PC-3 (cell line): ENCODE results near the gene LIPA. TPM values are rescaled to one million over a fixed set of nuclear protein-coding genes. Genes with fewer than 3 reads are reported as not detected.
A peak's percentile ranks its signal among the peaks of the same experiment; 100 is the strongest.

Source experiments
- ATAC-seq: fragments of 200-7000 bp; cut with Tn5 transposase; 2 replicates; pipeline ENCODE4 v1.9.1; 2020; ENCODE audit warnings: mild to moderate bottlenecking, moderate library complexity
- BruUV-seq: library from RNA; stranded (reverse); fragments of 400-500 nt; replicated peaks from 2 replicates; lab custom pipeline; 2021; lab: Mats Ljungman, UMichigan
- CTCF ChIA-PET: fragments of 300-600 bp; sonication (Branson Sonifier 250); formaldehyde crosslinking; loops from one replicate; lab custom pipeline; 2022; ENCODE audit warnings: antibody characterized with exemption; lab: Charles Lee
- POLR2A ChIA-PET: fragments of 300-600 bp; sonication (Branson Sonifier 250); formaldehyde crosslinking; loops from one replicate; lab custom pipeline; 2022; ENCODE audit warnings: antibody characterized with exemption; ENCODE audit not compliant: unreplicated experiment; lab: Charles Lee
- DNase-seq: peaks from one replicate; pipeline ENCODE4 v3.0.0-alpha.2; 2015
- H2AFZ ChIP-seq: fragments of 300-600 bp; sonication (generic); 2 replicates; pipeline ENCODE4 v1.6.0; 2016; ENCODE audit warnings: antibody characterized with exemption, low read length
- H3F3A ChIP-seq: fragments of 300-600 bp; sonication (generic); one replicate; pipeline ENCODE4 v1.6.0; 2017; ENCODE audit warnings: antibody characterized with exemption, low read length, control low read depth, mild to moderate bottlenecking; ENCODE audit not compliant: unreplicated experiment
- H3K27ac ChIP-seq: fragments of 300-600 bp; sonication (generic); 2 replicates; pipeline ENCODE4 v1.5.1; 2016; ENCODE audit warnings: mild to moderate bottlenecking, low read length
- H3K27me3 ChIP-seq: fragments of 300-600 bp; sonication (generic); 2 replicates; pipeline ENCODE4 v1.6.1; 2016; ENCODE audit warnings: low read length, mixed read lengths
- H3K36me3 ChIP-seq: fragments of 300-600 bp; sonication (generic); 2 replicates; pipeline ENCODE4 v1.6.1; 2016; ENCODE audit warnings: low read depth, mixed run types, low read length, mixed read lengths
- H3K4me1 ChIP-seq: fragments of 300-600 bp; sonication (generic); 2 replicates; pipeline ENCODE4 v1.5.1; 2016; ENCODE audit warnings: low read length; ENCODE audit not compliant: insufficient read depth
- H3K4me2 ChIP-seq: fragments of 300-600 bp; sonication (generic); 2 replicates; pipeline ENCODE4 v1.6.0; 2016; ENCODE audit warnings: low read length
- H3K4me3 ChIP-seq: fragments of 300-600 bp; sonication (generic); 2 replicates; pipeline ENCODE4 v1.5.1; 2016; ENCODE audit warnings: mild to moderate bottlenecking, low read length, mixed read lengths
- H3K79me2 ChIP-seq: fragments of 300-600 bp; sonication (generic); 2 replicates; pipeline ENCODE4 v1.6.1; 2017; ENCODE audit warnings: low read length, mixed read lengths
- H3K9ac ChIP-seq: fragments of 300-600 bp; sonication (generic); 2 replicates; pipeline ENCODE4 v1.6.0; 2016; ENCODE audit warnings: mild to moderate bottlenecking, low read length
- H3K9me2 ChIP-seq: fragments of 300-600 bp; sonication (generic); replicated peaks from 2 replicates; pipeline ENCODE4 v1.6.1; 2016; ENCODE audit warnings: mixed run types, low read length, mixed read lengths
- H3K9me3 ChIP-seq: fragments of 300-600 bp; sonication (generic); 2 replicates; pipeline ENCODE4 v1.6.1; 2016; ENCODE audit warnings: low read length, mixed read lengths
- H4K20me1 ChIP-seq: fragments of 300-600 bp; sonication (generic); 2 replicates; pipeline ENCODE4 v1.6.1; 2016; ENCODE audit warnings: low read length, mixed read lengths
- CTCF ChIP-seq: fragments of 300-600 bp; sonication (generic); conservative IDR thresholded peaks from 2 replicates; pipeline ENCODE4 v1.5.1; 2017; ENCODE audit warnings: antibody characterized with exemption, low read depth, mild to moderate bottlenecking, low read length
- EZH2 ChIP-seq: fragments of 300-600 bp; sonication (generic); IDR thresholded peaks from one replicate; pipeline ENCODE4 v1.6.1; 2017; ENCODE audit warnings: antibody characterized with exemption, mild to moderate bottlenecking, low read length; ENCODE audit not compliant: unreplicated experiment
- EZH2phosphoT487 ChIP-seq: fragments of 300-600 bp; sonication (generic); IDR thresholded peaks from 2 replicates; pipeline ENCODE4 v1.6.1; 2018; ENCODE audit warnings: mild to moderate bottlenecking, antibody characterized with exemption, low read length, borderline replicate concordance
- intact Hi-C: fragments of 100-400 bp; cut with micrococcal nuclease; formaldehyde crosslinking; loops from 2 replicates; pipeline ENCODE4 v1.9.0; 2023
- total RNA-seq: library from RNA; depleted of rRNA; stranded (reverse); fragments of >200 nt; gene quantifications from 2 replicates; pipeline ENCODE4 v1.2.3, GENCODE V29; 2014

The LIPA gene
- total RNA-seq, 1 experiment from 2014 or later = 55.7 TPM

- Histone ChIP-seq H3K4me1 (peaks cover 85% of the 10 kb centered on the region), H3K9me2 (no peaks in the 10 kb centered on the region), H3K79me2 (peaks cover under 1% of the 10 kb centered on the region; the same call in 1 of the 2 replicates), H3K27ac (peak overlapping the region; percentile 96), H3K4me2 (peak overlapping the region; percentile 62), H3K9me3 (no peaks in the 10 kb centered on the region), H2AFZ (no peak overlapping the region), H3F3A (peaks cover 12% of the 10 kb centered on the region), H4K20me1 (no peaks in the 10 kb centered on the region), H3K9ac (peak overlapping the region; percentile 68), H3K27me3 (no peaks in the 10 kb centered on the region), H3K4me3 (no peak overlapping the region), H3K36me3 (no peaks in the 10 kb centered on the region)
- no TSS peak for BruUV-seq
- peak; percentile 88 for DNase-seq
- ChIA-PET POLR2A (interaction anchor here (0.5 kb wide), 1 partner anchor 22 kb away, joined by 4 read pairs; the partner anchor contains the start of gene IFIT2), CTCF (no interaction called here)
- intact Hi-C loops = loop anchor here (5.0 kb wide), 1 partner anchor 73 kb away; no protein-coding TSS in a partner anchor
- no peak for TF ChIP-seq EZH2phosphoT487
- TF ChIP-seq EZH2 = no peak
- no peak for TF ChIP-seq CTCF
- ATAC-seq = peak; percentile 15; the same call in 1 of the 2 replicates
Observed at GRCh38 chr10:89279421-89279869, 27.9 kb upstream of the LIPA start.

GRCh38 chr10:89278900-89279392 is 27.4 kb upstream of the LIPA start:
- Histone ChIP-seq H3K27ac (peak overlapping the region; percentile 96), H3F3A (peaks cover 9% of the 10 kb centered on the region), H3K9me2 (no peaks in the 10 kb centered on the region), H3K9ac (peak overlapping the region; percentile 68), H3K79me2 (no peaks in the 10 kb centered on the region), H3K9me3 (no peaks in the 10 kb centered on the region), H3K4me1 (peaks cover 80% of the 10 kb centered on the region), H3K36me3 (no peaks in the 10 kb centered on the region), H3K4me3 (no peak overlapping the region), H3K27me3 (no peaks in the 10 kb centered on the region), H2AFZ (no peak overlapping the region), H4K20me1 (no peaks in the 10 kb centered on the region), H3K4me2 (peak overlapping the region; percentile 62)
- CTCF ChIA-PET = no interaction called here
- no peak for TF ChIP-seq EZH2
- no peak for TF ChIP-seq CTCF
- no peak for TF ChIP-seq EZH2phosphoT487
- BruUV-seq = no TSS peak
- DNase-seq (no peak), ATAC-seq (no peak)
- intact Hi-C loops = loop anchor here (1.0 to 5.0 kb wide), 2 partner anchors 17 to 73 kb away; no protein-coding TSS in a partner anchor
- POLR2A ChIA-PET = interaction anchor here (0.5 kb wide), 1 partner anchor 23 kb away, joined by 4 read pairs; the partner anchor contains the start of gene IFIT2

- H3F3A ChIP-seq = peaks cover 4% of the 10 kb centered on the region
- ATAC-seq (peak; percentile 85), DNase-seq (peak; percentile 98)
- ChIA-PET POLR2A (no interaction called here), CTCF (no interaction called here)
- no peaks in the 10 kb centered on the region for H4K20me1 ChIP-seq
- intact Hi-C loops = loop anchor here (1.0 to 5.0 kb wide), 2 partner anchors 16 to 74 kb away; no protein-coding TSS in a partner anchor
- H3K9me3 ChIP-seq = no peaks in the 10 kb centered on the region
- H3K9me2 ChIP-seq = no peaks in the 10 kb centered on the region
- no peaks in the 10 kb centered on the region for H3K27me3 ChIP-seq
- no TSS peak for BruUV-seq
- H3K36me3 ChIP-seq = no peaks in the 10 kb centered on the region
- peak overlapping the region; percentile 68 for H3K9ac ChIP-seq
- TF ChIP-seq CTCF = no peak
- TF ChIP-seq EZH2phosphoT487 = no peak
- no peak for TF ChIP-seq EZH2
- H3K4me3 ChIP-seq = peak overlapping the region; percentile 28; the same call in 1 of the 2 replicates
- H2AFZ ChIP-seq = 0 out of 2 replicates have a peak overlapping the region, but pooled peaks have one; percentile 27
- peaks cover 71% of the 10 kb centered on the region for H3K4me1 ChIP-seq
- peak overlapping the region; percentile 96 for H3K27ac ChIP-seq
- peak overlapping the region; percentile 71 for H3K4me2 ChIP-seq
- H3K79me2 ChIP-seq = no peaks in the 10 kb centered on the region
Observed at GRCh38 chr10:89278034-89278535, 26.5 kb upstream of the LIPA start.
